Skeletal muscle tissue (tissue), 4 donors: Measurements from ENCODE around the gene COX4I2. TPM values are rescaled to one million over a fixed set of nuclear protein-coding genes. Genes with fewer than 3 reads are reported as not detected.
A peak's percentile ranks its signal among the peaks of the same experiment; 100 is the strongest.

ENCODE experiments used
- H3K27ac ChIP-seq: one replicate; pipeline ENCODE4 v1.7.0; 2013; ENCODE audit warnings: mild to moderate bottlenecking, low read depth, low read length, inconsistent platforms
- H3K27me3 ChIP-seq, 3 donors: one replicate each; pipeline ENCODE4 v1.7.0; 2013; ENCODE audit warnings: low read length in 3 of 3; ENCODE audit not compliant: control insufficient read depth in 3 of 3, insufficient read depth in 3 of 3
- H3K36me3 ChIP-seq, 3 donors: one replicate each; pipeline ENCODE4 v1.7.0; 2013; ENCODE audit warnings: low read length in 3 of 3; ENCODE audit not compliant: control insufficient read depth in 3 of 3, insufficient read depth in 3 of 3
- H3K4me1 ChIP-seq, 3 donors: one replicate each; pipeline ENCODE4 v1.7.0; 2013; ENCODE audit warnings: low read length in 3 of 3, mild to moderate bottlenecking in 3 of 3; ENCODE audit not compliant: control insufficient read depth in 3 of 3, insufficient read depth in 3 of 3
- H3K4me3 ChIP-seq, 3 donors: one replicate each; pipeline ENCODE4 v1.7.0; 2013; ENCODE audit warnings: low read length in 3 of 3
- H3K9ac ChIP-seq, 3 donors: one replicate each; pipeline ENCODE4 v1.7.0; 2013; ENCODE audit warnings: low read length in 3 of 3, mild to moderate bottlenecking in 3 of 3, moderate library complexity in 2 of 3, low read depth in 1 of 3
- H3K9me3 ChIP-seq, 3 donors: one replicate each; pipeline ENCODE4 v1.7.0; 2013; ENCODE audit warnings: low read length in 3 of 3; ENCODE audit not compliant: control insufficient read depth in 3 of 3
- total RNA-seq: library from RNA; depleted of rRNA; stranded (reverse); fragments of >200 nt; gene quantifications from one replicate; pipeline ENCODE4 v1.2.3, GENCODE V29; 2014
- donor health status: Osteomylitis.

The COX4I2 gene
- total RNA-seq, 1 donor from 2014 or later, result 16.2 TPM

- peaks cover 4 to 10% (median 10%) of the 10 kb centered on the region in 3 donors for H3K4me1 ChIP-seq
- H3K9ac ChIP-seq, result no peak overlapping the region
- H3K27me3 ChIP-seq, result no peaks in the 10 kb centered on the region
- H3K9me3 ChIP-seq, result no peaks in the 10 kb centered on the region
- no peaks in the 10 kb centered on the region for H3K36me3 ChIP-seq
- H3K4me3 ChIP-seq, result no peak overlapping the region
- H3K27ac ChIP-seq, result no peak overlapping the region
Measured at GRCh38 chr20:31597481-31597855, 40.2 kb upstream of the COX4I2 start.

- Histone ChIP-seq H3K9me3 (no peaks in the 10 kb centered on the region), H3K36me3 (peaks cover 0 to 5% (median 0%) of the 10 kb centered on the region in 3 donors), H3K9ac (no peak overlapping the region), H3K4me3 (no peak overlapping the region), H3K27ac (no peak overlapping the region), H3K27me3 (no peaks in the 10 kb centered on the region), H3K4me1 (peaks cover 31% of the 10 kb centered on the region in 3 donors)
Measured at GRCh38 chr20:31602431-31602778, 35.3 kb upstream of the COX4I2 start.

- Histone ChIP-seq H3K4me3 (no peak overlapping the region), H3K27me3 (no peaks in the 10 kb centered on the region), H3K9ac (no peak overlapping the region), H3K27ac (peak overlapping the region; percentile 83), H3K9me3 (no peaks in the 10 kb centered on the region), H3K36me3 (peaks cover 0 to 5% (median 0%) of the 10 kb centered on the region in 3 donors), H3K4me1 (peaks cover 34 to 36% (median 35%) of the 10 kb centered on the region in 3 donors)
Measured at GRCh38 chr20:31602779-31603441, 34.8 kb upstream of the COX4I2 start.

- Histone ChIP-seq H3K4me1 (peaks cover 38 to 45% (median 40%) of the 10 kb centered on the region in 3 donors), H3K9ac (peak overlapping the region; percentile 84 to 90 (median 86)), H3K27me3 (no peaks in the 10 kb centered on the region), H3K36me3 (peaks cover 0 to 5% (median 0%) of the 10 kb centered on the region in 3 donors), H3K27ac (peak overlapping the region; percentile 83), H3K4me3 (peak overlapping the region; percentile 83 to 95 (median 92)), H3K9me3 (no peaks in the 10 kb centered on the region)
Measured at GRCh38 chr20:31603822-31604566, 33.7 kb upstream of the COX4I2 start.

GRCh38 chr20:31604567-31605030 lies 33.1 kb upstream of the COX4I2 start:
- Histone ChIP-seq H3K9me3 (no peaks in the 10 kb centered on the region), H3K27me3 (no peaks in the 10 kb centered on the region), H3K4me3 (peak overlapping the region; percentile 83 to 95 (median 92)), H3K4me1 (peaks cover 42 to 46% (median 43%) of the 10 kb centered on the region in 3 donors), H3K27ac (peak overlapping the region; percentile 83), H3K9ac (peak overlapping the region; percentile 84 to 90 (median 86)), H3K36me3 (peaks cover 0 to 5% (median 0%) of the 10 kb centered on the region in 3 donors)

- Histone ChIP-seq H3K27me3 (no peaks in the 10 kb centered on the region), H3K36me3 (peaks cover 0 to 5% (median 0%) of the 10 kb centered on the region in 3 donors), H3K27ac (peak within 1 kb of the TSS; percentile 83), H3K9me3 (no peaks in the 10 kb centered on the region), H3K9ac (peak within 1 kb of the TSS; percentile 84 to 90 (median 86)), H3K4me3 (peak within 1 kb of the TSS; percentile 83 to 95 (median 92)), H3K4me1 (peaks cover 42 to 46% (median 43%) of the 10 kb centered on the region in 3 donors)
Measured at GRCh38 chr20:31605031-31605901, 32.4 kb upstream of the COX4I2 start, which contains the start of gene ID1. Gene ID1 (plus strand): TSS chr20:31605289. CDS start chr20:31605388, 99 bp downstream.

- Histone ChIP-seq H3K4me1 (peaks cover 43 to 52% (median 47%) of the 10 kb centered on the region in 3 donors), H3K9me3 (no peaks in the 10 kb centered on the region), H3K36me3 (peaks cover 0 to 5% (median 0%) of the 10 kb centered on the region in 3 donors), H3K4me3 (peak overlapping the region; percentile 83 to 95 (median 92)), H3K9ac (peak overlapping the region; percentile 84 to 90 (median 86)), H3K27me3 (no peaks in the 10 kb centered on the region), H3K27ac (peak overlapping the region; percentile 83)
Measured at GRCh38 chr20:31605902-31606803, 31.6 kb upstream of the COX4I2 start.

GRCh38 chr20:31606804-31607639 lies 30.7 kb upstream of the COX4I2 start:
- Histone ChIP-seq H3K36me3 (peaks cover 0 to 5% (median 0%) of the 10 kb centered on the region in 3 donors), H3K4me1 (peaks cover 43 to 52% (median 47%) of the 10 kb centered on the region in 3 donors), H3K27ac (peak overlapping the region; percentile 83), H3K4me3 (peak overlapping the region; percentile 83 to 95 (median 92)), H3K9me3 (no peaks in the 10 kb centered on the region), H3K27me3 (no peaks in the 10 kb centered on the region), H3K9ac (peak overlapping the region; percentile 77 to 90 (median 86))
